GM13977 (cell line): Measurements from ENCODE around the gene ERAP2.

Source experiments
- DNase-seq: peaks from one replicate; pipeline ENCODE4 v3.0.0; 2012; ENCODE audit warnings: low spot score
- CTCF ChIP-seq: IDR thresholded peaks from 2 replicates; pipeline ENCODE4 v1.5.1; 2012; ENCODE audit warnings: mild to moderate bottlenecking, control low read depth; ENCODE audit not compliant: insufficient read depth; ENCODE audit errors: extremely low read depth, missing control alignments
- in situ Hi-C: fragments of 300-500 bp; cut with MboI; formaldehyde crosslinking; loops from one replicate; pipeline ENCODE4 v1.12.0; 2022; ENCODE audit warnings: low sequenced_read_pairs, low pct_unique_long_range_greater_than_20kb, mixed read lengths, inconsistent platforms; ENCODE audit not compliant: unreplicated experiment

ERAP2 gene

GRCh38 chr5:96885518-96886338 lies 9.4 kb downstream of the ERAP2 start:
- in situ Hi-C loops, result no loop called here
- peak; percentile 19 for DNase-seq
- TF ChIP-seq CTCF, result no peak

- DNase-seq, result no peak
- in situ Hi-C loops, result no loop called here
- TF ChIP-seq CTCF, result no peak
Measured at GRCh38 chr5:96893342-96893741, 17.0 kb downstream of the ERAP2 start.

GRCh38 chr5:96896276-96896675 lies 20.0 kb downstream of the ERAP2 start:
- no peak for TF ChIP-seq CTCF
- no peak for DNase-seq
- in situ Hi-C loops, result no loop called here

- DNase-seq, result peak; percentile 43
Measured at GRCh38 chr5:96896806-96897205, 20.5 kb downstream of the ERAP2 start.

GRCh38 chr5:96901384-96901783 lies 25.1 kb downstream of the ERAP2 start:
- peak; percentile 23 for TF ChIP-seq CTCF
- DNase-seq, result no peak
- in situ Hi-C loops, result no loop called here

More at GRCh38 chr5:96896806-96897205, 20.5 kb downstream of the ERAP2 start:
- in situ Hi-C loops, result no loop called here
- TF ChIP-seq CTCF, result peak; percentile 34

GRCh38 chr5:96901841-96902240 lies 25.5 kb downstream of the ERAP2 start:
- no peak for DNase-seq
- TF ChIP-seq CTCF, result no peak
- in situ Hi-C loops, result no loop called here
